HepG2 (cell line): ENCODE data around the gene TMEM198. TPM values are rescaled to one million over a fixed set of nuclear protein-coding genes. Genes with fewer than 3 reads are reported as not detected.
A peak's percentile ranks its signal among the peaks of the same experiment; 100 is the strongest.

Source experiments
- ATF1 ChIP-seq: IDR thresholded peaks from 2 replicates; pipeline ENCODE4 v1.6.1; 2016; ENCODE audit warnings: mild to moderate bottlenecking, control low read depth
- ELF4 ChIP-seq: sonication (generic); formaldehyde crosslinking; IDR thresholded peaks from 2 replicates; pipeline ENCODE4 v1.5.0; 2020; ENCODE audit warnings: missing genetic modification reagents, mild to moderate bottlenecking, moderate library complexity, borderline replicate concordance
- ETV5 ChIP-seq: IDR thresholded peaks from 2 replicates; pipeline ENCODE4 v1.6.1; 2018; ENCODE audit warnings: missing biosample characterization, missing genetic modification reagents, inconsistent platforms, borderline replicate concordance
- FOXM1 ChIP-seq: sonication (generic); formaldehyde crosslinking; IDR thresholded peaks from 2 replicates; pipeline ENCODE4 v1.5.0; 2020; ENCODE audit warnings: missing genetic modification reagents
- MAX ChIP-seq: IDR thresholded peaks from 2 replicates; pipeline ENCODE4 v1.6.1; 2012; ENCODE audit warnings: inconsistent platforms
- PATZ1 ChIP-seq: sonication (generic); formaldehyde crosslinking; IDR thresholded peaks from 2 replicates; pipeline ENCODE4 v1.4.0; 2020; ENCODE audit warnings: missing genetic modification reagents
- SKIL ChIP-seq: sonication (generic); formaldehyde crosslinking; IDR thresholded peaks from 2 replicates; pipeline ENCODE4 v1.8.0; 2022; ENCODE audit warnings: missing genetic modification reagents, mild to moderate bottlenecking, moderate library complexity, borderline replicate concordance
- SMC3 ChIP-seq: IDR thresholded peaks from 2 replicates; pipeline ENCODE4 v1.6.1; 2011; ENCODE audit warnings: low read length, improper control_type of control experiment
- SOX13 ChIP-seq, 3 experiments: fragments of 450-650 bp in 1 of 3; sonication (generic) in 1 of 3; formaldehyde crosslinking in 1 of 3; IDR thresholded peaks in 2 of 3; conservative IDR thresholded peaks in 1 of 3; 2 replicates each; pipeline versions ENCODE4 v1.5.0 to v1.6.1; 2016 to 2020; ENCODE audit warnings: antibody characterized with exemption in 1 of 3, mild to moderate bottlenecking in 1 of 3, missing compliant biosample characterization in 1 of 3, missing genetic modification reagents in 1 of 3, moderate library complexity in 1 of 3
- SRF ChIP-seq: IDR thresholded peaks from 2 replicates; pipeline ENCODE4 v1.6.1; 2011; ENCODE audit warnings: mild to moderate bottlenecking, low read depth, low read length, moderate library complexity
- TFE3 ChIP-seq: IDR thresholded peaks from 2 replicates; pipeline ENCODE4 v1.6.1; 2016
- ZBTB2 ChIP-seq: sonication (generic); formaldehyde crosslinking; IDR thresholded peaks from 2 replicates; pipeline ENCODE4 v1.8.0; 2022; ENCODE audit warnings: low read depth, missing genetic modification reagents
- ZNF275 ChIP-seq: sonication (generic); formaldehyde crosslinking; IDR thresholded peaks from 2 replicates; pipeline ENCODE4 v1.8.0; 2022; ENCODE audit warnings: missing genetic modification reagents, mild to moderate bottlenecking, inconsistent platforms, borderline replicate concordance
- ZNF75D ChIP-seq: sonication (generic); formaldehyde crosslinking; IDR thresholded peaks from 2 replicates; pipeline ENCODE4 v1.8.1; 2023; ENCODE audit warnings: missing genetic modification reagents, mild to moderate bottlenecking, borderline replicate concordance
- ZNF766 ChIP-seq: sonication (generic); formaldehyde crosslinking; IDR thresholded peaks from 2 replicates; pipeline ENCODE4 v1.5.0; 2020; ENCODE audit warnings: missing genetic modification reagents, borderline replicate concordance
- ZNF782 ChIP-seq: sonication (generic); formaldehyde crosslinking; IDR thresholded peaks from 2 replicates; pipeline ENCODE4 v1.4.0; 2020; ENCODE audit warnings: missing genetic modification reagents, mild to moderate bottlenecking, borderline replicate concordance
- ZSCAN29 ChIP-seq: sonication (generic); formaldehyde crosslinking; conservative IDR thresholded peaks from 2 replicates; pipeline ENCODE4 v1.4.0; 2020; ENCODE audit warnings: mild to moderate bottlenecking, missing genetic modification reagents
- polyA plus RNA-seq, 8 experiments: library from polyadenylated mRNA; depleted of rRNA in 3 of 8; stranded (reverse) in 7 of 8; unstranded in 1 of 8; fragments of >200 nt; fragmentation: Illumina TruSeq in 4 of 8; extraction: Trizol in 4 of 8; gene quantifications; 2 replicates each; pipeline versions ENCODE4 v1.2.1 to v1.2.3, GENCODE V29; 2011 to 2016; ENCODE audit warnings: low read depth in 4 of 8, missing spikeins in 1 of 8, mixed read lengths in 1 of 8; ENCODE audit not compliant: insufficient read depth in 1 of 8
- total RNA-seq, 5 experiments: library from RNA; depleted of rRNA; stranded (reverse); fragments of >200 nt; fragmentation: Illumina TruSeq; extraction: Trizol; gene quantifications; 2 replicates each; pipeline ENCODE4 v1.2.3, GENCODE V29; 2016; ENCODE audit warnings: low read depth in 1 of 5

TMEM198 gene
- total and polyA plus RNA-seq, 2 of the 13 experiments (the other 11 are each of a cell fraction or from before 2014, with no cell fraction given) = 17.3 to 23.5 TPM

- TF ChIP-seq SOX13 (IDR thresholded peaks at IDR 0.05) = no peak
- 0 out of 4 replicates have a peak, but pooled peaks of 1 of the 2 experiments have one; percentile 35 for TF ChIP-seq SOX13 (CRISPR knock-in tag; conservative IDR thresholded peaks at IDR 0.05 in 1 of 2, IDR thresholded peaks at IDR 0.05 in 1 of 2)
- TF ChIP-seq ZSCAN29 (CRISPR knock-in tag) = 0 out of 2 replicates have a peak, but pooled peaks have one; percentile 53
- 0 out of 2 replicates have a peak, but pooled peaks have one; percentile 39 for TF ChIP-seq TFE3
- TF ChIP-seq SKIL (CRISPR knock-in tag) = 0 out of 2 replicates have a peak, but pooled peaks have one; percentile 4
- no peak for TF ChIP-seq SRF
- no peak for TF ChIP-seq MAX
- no peak for TF ChIP-seq ZBTB2 (CRISPR knock-in tag)
- TF ChIP-seq ATF1 (CRISPR knock-in tag) = no peak
- TF ChIP-seq ZNF275 (CRISPR knock-in tag) = peak; percentile 57; the same call in 1 of the 2 replicates
- no peak for TF ChIP-seq SMC3
- TF ChIP-seq ZNF766 (CRISPR knock-in tag) = no peak
- no peak for TF ChIP-seq ZNF782
- TF ChIP-seq ZNF75D = no peak
- no peak for TF ChIP-seq ELF4 (CRISPR knock-in tag)
- TF ChIP-seq PATZ1 = 0 out of 2 replicates have a peak, but pooled peaks have one; percentile 9
- TF ChIP-seq FOXM1 (CRISPR knock-in tag) = no peak
- peak; percentile 21; the same call in 1 of the 2 replicates for TF ChIP-seq ETV5 (CRISPR knock-in tag)
Measured at GRCh38 chr2:219575566-219576504, 32.0 kb downstream of the TMEM198 start (continued).
